NCI-H128 (cell line): ENCODE data around the gene RABGAP1L.
"Not testable (repeated sequence)": the region's sequence is repeated elsewhere in the genome, so short reads cannot be mapped to it uniquely, and the experiment has no call there.

Source experiments
- DNase-seq: peaks from one replicate; lab custom pipeline; 2025; ENCODE audit not compliant: unreplicated experiment; lab: John Stamatoyannopoulos, UW

RABGAP1L gene

DNA sequence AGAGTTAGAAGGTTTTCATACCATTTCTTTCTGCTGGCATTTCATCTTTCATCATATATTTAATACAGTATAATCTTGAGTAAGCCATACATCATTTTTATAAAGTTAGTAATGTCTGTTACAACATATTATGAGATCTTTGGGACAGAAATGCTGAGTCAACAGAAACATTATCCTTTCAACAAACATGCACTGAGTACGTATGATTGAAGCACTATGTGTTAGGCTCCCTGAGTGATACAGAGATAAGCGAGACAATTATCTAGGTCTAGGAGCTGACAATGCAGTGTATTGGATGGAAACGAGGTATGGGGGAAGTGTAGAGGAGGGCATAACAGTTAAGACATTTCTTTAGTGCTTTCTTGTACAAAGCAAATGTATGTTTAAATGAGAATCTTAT, 268.7 kb downstream of the RABGAP1L start:
- DNase-seq = no peak

- DNase-seq = no peak
Observed at GRCh38 chr1:174428739-174429138, 269.4 kb downstream of the RABGAP1L start.

GRCh38 chr1:174433451-174433850, 274.1 kb downstream of the RABGAP1L start:
- DNase-seq = no peak

DNA sequence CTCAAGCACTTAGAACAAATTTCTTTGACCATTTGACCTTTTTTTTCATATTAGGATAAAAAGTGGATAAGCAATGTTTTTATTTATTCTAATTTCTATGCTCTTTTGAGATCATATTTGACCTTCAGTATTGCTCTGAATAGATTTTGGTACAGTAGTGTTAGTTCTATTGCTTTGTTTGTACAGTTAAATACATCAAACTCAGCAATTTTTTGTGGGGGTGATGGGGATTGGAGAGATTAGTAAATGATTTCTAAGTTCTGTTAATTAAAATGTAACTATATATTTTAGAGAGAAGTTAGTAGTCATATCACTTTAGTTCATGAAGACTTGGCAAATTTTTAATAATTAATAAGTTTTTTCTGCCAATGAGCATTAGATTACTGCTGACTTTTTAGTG, 286.0 kb downstream of the RABGAP1L start:
- no peak for DNase-seq

GRCh38 chr1:174445817-174446216, 286.5 kb downstream of the RABGAP1L start:
- DNase-seq = no peak

GRCh38 chr1:174447866-174448530, 288.7 kb downstream of the RABGAP1L start, which contains the start of gene GPR52:
Gene GPR52 (plus strand): TSS chr1:174447964. CDS start chr1:174448112, 148 bp downstream.
- DNase-seq = no peak

DNA sequence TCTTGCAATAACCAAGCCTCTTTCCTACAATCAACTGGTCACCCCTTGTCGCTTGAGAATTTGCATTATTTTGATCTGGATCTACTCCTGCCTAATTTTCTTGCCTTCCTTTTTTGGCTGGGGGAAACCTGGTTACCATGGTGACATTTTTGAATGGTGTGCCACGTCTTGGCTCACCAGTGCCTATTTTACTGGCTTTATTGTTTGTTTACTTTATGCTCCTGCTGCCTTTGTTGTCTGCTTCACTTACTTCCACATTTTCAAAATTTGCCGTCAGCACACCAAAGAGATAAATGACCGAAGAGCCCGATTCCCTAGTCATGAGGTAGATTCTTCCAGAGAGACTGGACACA, 289.2 kb downstream of the RABGAP1L start:
- DNase-seq = no peak

GRCh38 chr1:174448974-174449373, 289.7 kb downstream of the RABGAP1L start:
- DNase-seq = no peak

DNA sequence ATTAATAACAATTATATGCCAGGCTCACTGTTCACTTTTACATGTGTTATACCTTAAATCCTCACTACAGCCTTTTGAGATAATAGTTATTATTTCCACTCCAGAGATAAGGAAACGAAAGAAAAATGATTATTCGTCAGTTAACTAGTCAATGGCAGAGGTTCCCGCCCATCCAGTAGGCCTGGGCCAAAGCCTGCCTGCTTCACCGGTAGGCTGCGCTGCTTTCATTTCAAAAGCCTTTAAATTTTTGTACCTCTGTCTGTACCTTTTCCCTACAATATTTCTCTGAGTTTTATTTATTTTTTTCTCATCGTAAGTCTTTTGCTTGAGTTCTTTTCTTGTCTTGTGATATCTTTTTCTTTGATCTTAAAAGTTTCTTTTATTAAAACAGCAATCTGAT, 292.1 kb downstream of the RABGAP1L start:
- no peak for DNase-seq

GRCh38 chr1:174465855-174466254, 306.5 kb downstream of the RABGAP1L start:
- no peak for DNase-seq

- no peak for DNase-seq
Observed at GRCh38 chr1:174466607-174467006, 307.3 kb downstream of the RABGAP1L start.

- no peak for DNase-seq
Observed at GRCh38 chr1:174469052-174469451, 309.7 kb downstream of the RABGAP1L start.

- no peak for DNase-seq
Observed at GRCh38 chr1:174469687-174470086, 310.4 kb downstream of the RABGAP1L start.

- no peak for DNase-seq
Observed at GRCh38 chr1:174479281-174479680, 320.0 kb downstream of the RABGAP1L start.

DNA sequence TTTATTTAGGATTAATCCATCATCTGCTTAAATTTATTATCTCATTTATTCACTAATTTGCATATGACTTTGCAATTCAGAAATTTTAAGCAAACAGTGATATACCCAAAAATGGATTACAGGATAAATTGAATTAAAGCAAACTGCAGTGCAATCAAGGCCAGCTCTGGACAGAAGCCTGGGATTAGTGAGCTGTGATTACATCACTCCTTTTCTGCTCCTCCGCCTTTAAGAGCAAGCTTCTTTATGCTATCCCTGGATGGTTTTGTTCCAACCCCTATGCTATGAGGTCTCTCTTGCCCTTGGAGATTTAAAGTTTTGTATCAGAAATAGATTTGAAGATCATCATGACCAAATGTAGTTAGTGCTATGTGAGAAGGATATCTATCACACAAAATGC, 321.0 kb downstream of the RABGAP1L start:
- no peak for DNase-seq

- no peak for DNase-seq
Observed at GRCh38 chr1:174491606-174492005, 332.3 kb downstream of the RABGAP1L start.

- no peak for DNase-seq
Observed at GRCh38 chr1:174497478-174497877, 338.2 kb downstream of the RABGAP1L start.

- DNase-seq = not testable (repeated sequence)
Observed at GRCh38 chr1:174516755-174517154, 357.4 kb downstream of the RABGAP1L start.

GRCh38 chr1:174519844-174520243, 360.5 kb downstream of the RABGAP1L start:
- DNase-seq = no peak

- DNase-seq = no peak
Observed at GRCh38 chr1:174531751-174532150, 372.4 kb downstream of the RABGAP1L start.

GRCh38 chr1:174534789-174535188, 375.5 kb downstream of the RABGAP1L start:
- DNase-seq = no peak

DNA sequence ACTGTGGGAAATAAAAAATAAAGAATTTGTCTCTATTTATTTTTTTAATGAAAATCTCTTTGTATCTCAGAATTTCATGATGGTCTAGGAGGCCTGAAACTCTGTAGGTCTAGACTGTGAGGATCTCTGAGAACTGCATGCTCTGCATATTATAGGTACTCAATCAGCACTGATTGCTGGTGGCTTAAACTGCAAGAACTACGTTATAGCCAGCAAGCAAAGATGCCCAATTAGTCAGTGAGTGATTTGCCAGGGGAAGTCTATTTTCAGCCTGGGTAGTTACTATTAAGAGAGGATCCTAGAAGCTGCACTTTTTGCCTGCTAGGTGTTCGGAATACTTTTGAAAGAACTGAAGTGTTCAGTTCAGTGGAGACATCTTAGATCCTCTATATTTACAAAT, 375.9 kb downstream of the RABGAP1L start:
- no peak for DNase-seq

DNA sequence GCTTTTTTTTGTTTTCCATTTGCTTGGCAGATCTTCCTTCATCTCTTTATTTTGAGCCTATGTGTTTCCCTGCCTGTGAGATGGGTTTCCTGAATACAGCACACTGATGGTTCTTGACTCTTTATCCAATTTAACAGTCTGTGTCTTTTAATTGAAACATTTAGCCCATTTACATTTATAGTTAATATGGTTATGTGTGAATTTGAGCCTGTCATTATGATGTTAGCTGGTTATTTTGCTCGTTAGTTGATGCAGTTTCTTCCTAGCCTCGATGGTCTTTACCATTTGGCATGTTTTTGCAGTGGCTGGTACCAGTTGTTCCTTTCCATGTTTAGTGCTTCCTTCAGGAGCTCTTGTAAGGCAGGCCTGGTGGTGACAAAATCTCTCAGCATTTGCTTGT, 384.1 kb downstream of the RABGAP1L start:
- DNase-seq = not testable (repeated sequence)
